Measurements from ENCODE around the gene MED12L.
"Not testable (repeated sequence)": the region's sequence is repeated elsewhere in the genome, so short reads cannot be mapped to it uniquely, and the experiment has no call there.

MED12L gene

GRCh38 chr3:151387432-151387831, 302.0 kb downstream of the MED12L start:
- no peak for TF ChIP-seq CTCF (IDR thresholded peaks at IDR 0.05; ENCODE audit: low read depth, low read length)
- no peak for DNase-seq (ENCODE audit: extremely low read depth, low read depth)

GRCh38 chr3:151387842-151388241, 302.4 kb downstream of the MED12L start:
- no peak for DNase-seq (ENCODE audit: extremely low read depth, low read depth)
- TF ChIP-seq CTCF (IDR thresholded peaks at IDR 0.05; ENCODE audit: low read depth, low read length), result no peak

DNA sequence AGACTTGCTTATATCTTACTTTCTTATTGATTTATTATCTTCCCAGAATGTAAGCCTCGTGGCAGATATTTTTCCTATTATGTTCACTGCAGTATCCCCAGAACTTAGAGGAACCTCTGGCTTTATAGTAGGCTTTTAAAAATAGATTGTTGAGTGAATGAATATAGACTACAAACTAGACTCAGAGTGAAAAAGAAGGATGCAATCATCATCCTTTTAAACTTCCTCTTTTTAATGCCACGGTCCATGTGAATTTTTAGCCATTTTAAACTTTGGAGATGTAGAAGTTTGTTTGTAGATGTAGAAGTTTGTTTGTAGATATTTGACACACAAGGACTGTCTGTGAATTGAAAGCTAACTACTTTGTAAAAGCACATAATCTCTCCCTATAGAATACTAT, 306.3 kb downstream of the MED12L start:
- no peak for TF ChIP-seq CTCF (IDR thresholded peaks at IDR 0.05; ENCODE audit: low read depth, low read length)
- DNase-seq (ENCODE audit: extremely low read depth, low read depth), result no peak

- DNase-seq (ENCODE audit: extremely low read depth, low read depth), result not testable (repeated sequence)
Observed at GRCh38 chr3:151392191-151392590, 306.7 kb downstream of the MED12L start.

DNA sequence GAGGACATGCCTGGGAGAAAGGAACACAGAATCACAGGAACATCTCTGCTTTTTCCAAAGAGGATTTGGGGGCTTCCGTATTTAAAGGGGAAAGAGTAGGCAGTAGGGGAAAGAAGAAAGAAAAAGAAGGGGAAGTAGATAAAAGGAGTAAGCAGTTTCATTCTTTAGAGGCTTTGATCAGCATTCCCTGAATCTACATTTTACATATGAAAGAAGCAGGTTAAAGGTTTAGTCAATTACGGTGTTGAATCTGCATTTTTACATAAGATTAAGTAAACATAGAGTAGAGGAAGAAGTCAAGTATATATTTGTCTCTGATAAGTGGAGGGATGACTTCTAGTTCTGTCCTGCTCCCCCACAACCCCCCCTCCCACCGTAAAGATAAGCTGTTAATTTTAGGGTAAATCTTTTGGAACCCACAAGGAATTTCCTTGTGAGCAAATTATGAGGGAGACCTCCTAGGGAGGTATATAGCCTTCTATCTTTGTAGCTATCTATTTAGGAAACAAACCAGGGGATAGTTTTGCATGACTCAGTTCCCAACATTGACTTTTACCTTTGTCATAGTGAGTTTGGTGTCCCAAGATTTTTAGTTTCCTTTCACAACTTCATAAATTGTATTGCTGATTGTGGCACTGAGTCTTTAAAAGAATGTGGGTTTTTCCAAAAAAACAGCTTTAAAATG, 307.8 kb downstream of the MED12L start:
- TF ChIP-seq CTCF (IDR thresholded peaks at IDR 0.05; ENCODE audit: low read depth, low read length), result no peak
- no peak for DNase-seq (ENCODE audit: extremely low read depth, low read depth)

DNA sequence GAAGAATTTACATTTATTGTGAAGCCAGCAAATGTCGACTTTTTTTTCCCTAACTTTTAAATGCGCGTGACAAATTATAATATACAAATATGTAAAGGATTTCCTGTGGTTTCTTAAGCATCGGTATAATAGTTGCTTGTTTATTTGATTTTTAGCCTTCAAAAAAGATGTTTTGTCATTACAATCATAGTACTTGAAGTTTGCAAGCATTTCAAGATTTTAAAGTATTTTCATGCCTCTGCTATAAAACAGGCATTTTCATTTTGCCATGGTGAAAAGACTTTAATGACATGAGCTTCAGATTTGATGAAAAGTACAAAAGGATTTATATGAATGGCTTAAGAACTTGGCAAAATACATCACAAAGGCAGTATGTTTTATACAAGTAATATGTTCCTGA, 308.5 kb downstream of the MED12L start:
- DNase-seq (ENCODE audit: extremely low read depth, low read depth), result no peak
- no peak for TF ChIP-seq CTCF (IDR thresholded peaks at IDR 0.05; ENCODE audit: low read depth, low read length)

DNA sequence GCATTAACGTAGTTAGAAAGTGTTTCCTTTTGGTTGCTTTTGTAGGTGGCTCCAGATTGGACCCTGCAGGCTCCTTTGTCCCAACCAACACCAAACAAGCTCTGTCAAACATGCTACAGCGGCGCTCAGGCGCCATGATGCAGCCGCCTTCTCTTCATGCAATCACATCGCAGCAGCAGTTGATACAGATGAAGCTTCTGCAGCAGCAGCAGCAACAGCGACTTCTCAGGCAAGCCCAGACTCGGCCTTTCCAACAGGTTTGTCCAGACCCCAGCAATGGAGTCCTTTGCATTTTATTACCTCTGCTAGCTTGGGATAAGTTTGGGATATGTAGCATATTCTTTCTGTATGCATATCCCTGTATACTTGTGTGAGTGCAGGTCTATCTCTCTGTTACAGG, 309.1 kb downstream of the MED12L start:
- no peak for DNase-seq (ENCODE audit: extremely low read depth, low read depth)

More for the DNA sequence above, 309.1 kb downstream of the MED12L start:
- no peak for TF ChIP-seq CTCF (IDR thresholded peaks at IDR 0.05; ENCODE audit: low read depth, low read length)

Data from AG09319 (cell line).